TTC549 (cell line): ENCODE data around the gene SRL.

ENCODE experiments used
- FAIRE-seq: peaks from 2 replicates; lab custom pipeline; 2012; peaks lifted over from hg19 to GRCh38; lab: Jason Lieb, UNC

Gene SRL

GRCh38 chr16:4200000-4200780 lies 41.7 kb downstream of the SRL start:
- no peak for FAIRE-seq

GRCh38 chr16:4198816-4199215 lies 43.1 kb downstream of the SRL start:
- FAIRE-seq, result no peak

- no peak for FAIRE-seq
Observed at GRCh38 chr16:4194661-4195060, 47.2 kb downstream of the SRL start.

GRCh38 chr16:4193920-4194319 lies 48.0 kb downstream of the SRL start:
- no peak for FAIRE-seq

GRCh38 chr16:4192206-4192605 lies 49.7 kb downstream of the SRL start:
- FAIRE-seq, result no peak

- FAIRE-seq, result no peak
Observed at GRCh38 chr16:4190712-4191333, 51.1 kb downstream of the SRL start.

GRCh38 chr16:4190086-4190485 lies 51.8 kb downstream of the SRL start:
- no peak for FAIRE-seq

- no peak for FAIRE-seq
Observed at GRCh38 chr16:4184038-4184702, 57.7 kb downstream of the SRL start.

GRCh38 chr16:4183237-4184037 lies 58.4 kb downstream of the SRL start:
- FAIRE-seq, result no peak

GRCh38 chr16:4182581-4183236 lies 59.2 kb downstream of the SRL start:
- FAIRE-seq, result no peak

- no peak for FAIRE-seq
Observed at GRCh38 chr16:4180511-4180910, 61.4 kb downstream of the SRL start.

GRCh38 chr16:4179763-4180260 lies 62.1 kb downstream of the SRL start:
- FAIRE-seq, result no peak

- FAIRE-seq, result no peak
Observed at GRCh38 chr16:4179020-4179419, 62.9 kb downstream of the SRL start.

GRCh38 chr16:4178468-4179010 lies 63.3 kb downstream of the SRL start:
- no peak for FAIRE-seq

GRCh38 chr16:4176906-4177417 lies 64.9 kb downstream of the SRL start:
- FAIRE-seq, result no peak

GRCh38 chr16:4175849-4176248 lies 66.0 kb downstream of the SRL start:
- FAIRE-seq, result no peak

GRCh38 chr16:4172070-4172469 lies 69.8 kb downstream of the SRL start:
- no peak for FAIRE-seq

- no peak for FAIRE-seq
Observed at GRCh38 chr16:4169415-4169814, 72.5 kb downstream of the SRL start.

- FAIRE-seq, result no peak
Observed at GRCh38 chr16:4166821-4167220, 75.1 kb downstream of the SRL start.

GRCh38 chr16:4160658-4161430 lies 81.0 kb downstream of the SRL start:
- FAIRE-seq, result no peak

- FAIRE-seq, result no peak
Observed at GRCh38 chr16:4159726-4160125, 82.2 kb downstream of the SRL start.
